Thyroid gland (tissue), 4 donors: ENCODE results near the gene HSPA1B.

Experiments used
- POLR2A ChIP-seq, 2 donors: fragments of 450-650 bp; IDR thresholded peaks; one replicate each; pipeline ENCODE4 v1.6.1; 2017; ENCODE audit warnings: antibody characterized with exemption in 2 of 2, mild to moderate bottlenecking in 2 of 2, moderate library complexity in 1 of 2
- TF ChIP-seq, protein P1 (sequence below), 6 experiments: fragments of 200-600 bp in 3 of 6; fragments of 450-650 bp in 3 of 6; sonication (generic) in 3 of 6; IDR thresholded peaks; one replicate each; pipeline ENCODE4 v1.5.1; 2016 to 2019; ENCODE audit warnings: antibody characterized with exemption in 6 of 6, mild to moderate bottlenecking in 2 of 6, inconsistent platforms in 1 of 6, moderate library complexity in 1 of 6

- TF ChIP-seq, protein P1, sequence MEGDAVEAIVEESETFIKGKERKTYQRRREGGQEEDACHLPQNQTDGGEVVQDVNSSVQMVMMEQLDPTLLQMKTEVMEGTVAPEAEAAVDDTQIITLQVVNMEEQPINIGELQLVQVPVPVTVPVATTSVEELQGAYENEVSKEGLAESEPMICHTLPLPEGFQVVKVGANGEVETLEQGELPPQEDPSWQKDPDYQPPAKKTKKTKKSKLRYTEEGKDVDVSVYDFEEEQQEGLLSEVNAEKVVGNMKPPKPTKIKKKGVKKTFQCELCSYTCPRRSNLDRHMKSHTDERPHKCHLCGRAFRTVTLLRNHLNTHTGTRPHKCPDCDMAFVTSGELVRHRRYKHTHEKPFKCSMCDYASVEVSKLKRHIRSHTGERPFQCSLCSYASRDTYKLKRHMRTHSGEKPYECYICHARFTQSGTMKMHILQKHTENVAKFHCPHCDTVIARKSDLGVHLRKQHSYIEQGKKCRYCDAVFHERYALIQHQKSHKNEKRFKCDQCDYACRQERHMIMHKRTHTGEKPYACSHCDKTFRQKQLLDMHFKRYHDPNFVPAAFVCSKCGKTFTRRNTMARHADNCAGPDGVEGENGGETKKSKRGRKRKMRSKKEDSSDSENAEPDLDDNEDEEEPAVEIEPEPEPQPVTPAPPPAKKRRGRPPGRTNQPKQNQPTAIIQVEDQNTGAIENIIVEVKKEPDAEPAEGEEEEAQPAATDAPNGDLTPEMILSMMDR (IDR thresholded peaks at IDR 0.05): no peak
- no peak for TF ChIP-seq POLR2A (IDR thresholded peaks at IDR 0.05)
These were observed 14.1 kb upstream of the HSPA1B start for GRCh38 chr6:31813465-31813849.
